GM19397 (cell line): Measurements from ENCODE around the gene HABP2.

Experiments
- ATAC-seq: cut with Tn5 transposase; IDR thresholded peaks from one replicate; pipeline ENCODE4 v1.9.1; 2021; ENCODE audit warnings: mild to moderate bottlenecking, moderate library complexity; ENCODE audit not compliant: unreplicated experiment

Gene HABP2

DNA sequence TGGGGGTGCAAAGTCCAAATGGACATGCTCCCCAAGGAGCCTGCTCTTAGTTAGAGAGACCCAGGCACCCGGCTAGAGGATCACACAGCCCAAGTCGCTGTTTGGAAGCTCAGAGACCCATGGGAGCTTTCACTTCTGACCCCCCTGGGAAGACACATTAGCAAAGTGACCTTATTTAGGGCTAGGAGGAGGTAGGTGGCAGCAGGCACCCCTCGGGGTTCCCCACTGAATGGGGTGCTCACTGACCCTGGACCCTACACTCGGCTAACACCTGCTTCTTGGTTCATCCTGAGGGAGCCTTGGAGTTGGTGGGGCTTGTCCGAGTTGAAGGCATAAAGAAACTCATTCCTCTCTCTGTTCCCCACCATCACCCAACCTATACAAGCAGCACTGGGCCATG, 27.1 kb upstream of the HABP2 start:
- ATAC-seq, result no peak

- no peak for ATAC-seq
Measured at GRCh38 chr10:113527211-113527906, 25.5 kb upstream of the HABP2 start.

- no peak for ATAC-seq
Measured at GRCh38 chr10:113528876-113529275, 24.0 kb upstream of the HABP2 start.

- no peak for ATAC-seq
Measured at GRCh38 chr10:113529575-113529974, 23.3 kb upstream of the HABP2 start.

GRCh38 chr10:113530476-113530875, 22.4 kb upstream of the HABP2 start:
- no peak for ATAC-seq

- no peak for ATAC-seq
Measured at GRCh38 chr10:113532724-113533123, 20.1 kb upstream of the HABP2 start.

- ATAC-seq, result no peak
Measured at GRCh38 chr10:113533801-113534200, 19.1 kb upstream of the HABP2 start.

GRCh38 chr10:113534423-113534822, 18.4 kb upstream of the HABP2 start:
- ATAC-seq, result no peak

DNA sequence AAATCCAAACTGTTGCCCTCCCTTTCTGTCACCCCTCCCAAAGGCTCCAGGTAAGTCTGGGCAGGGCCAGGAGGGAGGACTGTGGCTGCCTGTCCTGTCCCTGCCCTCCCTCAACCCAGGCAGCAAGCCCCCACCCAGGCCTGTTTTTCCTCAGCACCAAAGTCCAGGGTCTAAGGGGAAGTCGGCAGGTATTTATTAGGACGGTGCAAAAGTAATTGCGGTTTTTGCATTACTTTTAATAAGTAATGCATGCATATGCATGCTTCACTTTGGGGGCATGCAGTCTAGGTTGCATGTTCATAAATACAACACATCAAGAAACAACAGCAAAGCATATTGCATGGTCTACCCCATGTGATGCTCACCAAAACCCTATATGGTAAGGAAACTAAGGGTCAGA, 15.2 kb upstream of the HABP2 start:
- ATAC-seq, result no peak

DNA sequence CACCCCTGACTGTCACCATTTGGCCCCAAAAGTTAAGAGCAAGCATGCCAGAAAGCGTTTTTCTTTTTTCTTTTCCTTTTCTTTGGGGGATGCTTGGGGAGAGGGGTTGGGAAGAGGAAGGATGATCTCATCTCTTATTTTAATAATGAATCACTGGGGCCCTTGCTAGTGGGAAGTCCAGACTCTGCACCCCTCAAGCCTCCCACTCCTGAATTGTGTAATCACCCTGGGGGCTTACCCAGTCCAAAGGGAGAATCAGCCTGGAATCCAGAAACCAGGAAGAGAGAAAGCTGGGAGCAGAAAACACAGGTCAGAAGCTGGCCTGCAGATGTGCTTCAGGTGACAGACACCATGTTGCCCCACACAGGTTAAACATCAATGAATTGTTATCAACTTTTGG, 14.7 kb upstream of the HABP2 start:
- no peak for ATAC-seq

- ATAC-seq, result no peak
Measured at GRCh38 chr10:113539789-113540188, 13.1 kb upstream of the HABP2 start.

DNA sequence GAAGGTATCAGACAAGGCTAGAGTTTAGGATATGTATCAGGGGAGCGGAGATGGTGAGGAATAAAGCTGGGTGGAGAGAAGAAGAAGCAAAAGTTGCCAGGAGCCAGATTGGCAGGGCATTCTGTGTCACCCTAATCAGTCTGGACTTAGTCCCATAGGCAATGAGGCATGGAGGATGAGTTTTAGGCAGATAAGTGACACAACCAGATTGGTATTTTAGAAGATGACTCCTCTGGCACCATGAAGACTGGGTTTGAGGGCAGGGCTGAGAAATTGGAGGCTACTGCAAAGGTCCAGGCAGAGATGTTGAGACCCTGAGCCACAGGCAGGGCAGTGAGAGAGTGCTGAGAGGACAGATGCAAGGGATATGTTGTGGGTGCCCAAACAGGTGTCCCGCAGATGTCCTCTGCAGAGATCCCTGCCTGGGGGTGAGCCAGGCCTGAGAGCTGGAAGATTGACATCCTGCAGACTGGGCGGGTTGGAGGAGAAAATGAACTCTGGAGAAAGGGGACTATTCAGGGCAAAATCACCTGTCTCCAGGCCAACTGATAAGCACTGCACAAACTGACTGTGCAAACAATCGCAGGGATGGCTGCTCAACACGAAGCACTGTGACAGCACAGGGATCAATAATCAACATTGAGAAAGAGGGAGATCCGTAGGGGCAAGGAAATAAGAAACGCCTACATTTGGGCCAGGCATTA, 11.9 kb upstream of the HABP2 start:
- no peak for ATAC-seq

DNA sequence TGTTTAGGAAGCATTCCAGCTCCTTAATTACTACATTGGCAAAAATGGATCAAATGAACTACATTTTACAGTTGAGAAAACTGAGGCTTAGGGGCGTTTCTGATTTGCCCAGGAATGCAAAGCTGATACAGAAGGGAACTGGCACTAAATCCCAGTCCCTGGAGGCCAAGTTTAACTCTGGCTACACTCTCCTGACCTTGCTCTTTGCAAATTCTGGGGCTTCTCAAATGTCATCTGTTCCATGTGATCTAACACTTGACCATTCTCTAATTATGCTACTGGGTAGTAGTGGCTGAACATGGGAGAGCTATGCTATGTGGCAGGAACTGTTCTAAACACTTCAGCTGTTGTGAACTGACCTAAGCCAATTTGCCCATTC, 11.3 kb upstream of the HABP2 start:
- no peak for ATAC-seq

DNA sequence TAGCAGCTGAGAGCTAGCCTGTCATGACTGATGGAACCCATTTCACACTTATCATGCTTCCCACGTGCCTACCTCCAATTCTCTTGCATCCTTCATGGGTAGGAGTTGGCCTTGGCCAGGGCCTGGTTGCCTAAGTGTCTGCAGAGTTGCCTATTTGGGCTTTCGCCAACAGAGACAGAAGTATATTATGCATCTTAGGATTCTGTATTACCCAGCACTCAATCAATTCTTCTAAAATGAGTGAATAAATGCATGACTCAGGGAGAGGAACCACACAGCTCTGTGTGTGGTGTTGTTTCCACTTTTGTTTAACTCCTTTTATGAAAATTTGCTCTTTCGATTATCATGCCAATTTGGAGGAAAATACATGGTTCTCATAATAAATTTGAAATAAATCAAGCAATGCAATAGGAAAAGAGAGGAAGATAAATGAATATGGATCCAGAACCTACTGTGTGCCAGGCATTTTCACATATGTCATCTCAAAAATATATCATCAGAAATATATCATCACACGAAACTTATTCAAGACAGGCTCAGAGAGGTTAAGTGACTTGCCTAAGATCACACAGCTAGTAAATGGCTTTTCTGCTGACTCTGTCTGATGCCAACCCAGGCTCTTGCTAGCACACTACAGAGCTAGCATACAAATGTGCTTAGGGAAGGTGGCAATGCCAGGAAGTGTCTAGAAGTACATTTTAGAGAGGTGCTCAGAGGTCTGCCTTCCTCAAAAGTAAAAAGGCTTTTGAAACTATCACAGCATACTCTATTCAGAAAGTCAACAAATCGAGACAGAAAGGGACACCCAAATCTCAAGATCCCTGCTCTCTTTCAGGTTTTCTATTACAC, 9.5 kb upstream of the HABP2 start:
- ATAC-seq, result no peak

DNA sequence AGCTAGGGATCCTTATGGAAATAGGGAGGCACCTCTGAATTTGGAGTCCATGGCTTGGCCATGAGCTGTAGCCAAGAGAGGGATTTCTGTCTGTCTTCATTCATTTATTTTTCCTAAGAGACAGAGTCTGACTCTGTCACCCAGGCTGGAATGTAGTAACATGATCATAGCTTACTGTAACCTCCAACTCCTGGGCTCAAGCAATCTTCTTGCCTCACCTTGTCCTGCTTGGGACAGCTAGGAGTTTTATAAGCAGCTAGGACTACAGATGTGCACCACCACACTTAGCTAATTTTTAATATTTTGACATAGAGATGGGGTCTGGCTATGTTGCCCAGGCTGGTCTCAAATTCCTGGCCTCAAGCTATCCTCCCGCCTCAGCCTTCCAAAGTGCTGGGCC, 8.5 kb upstream of the HABP2 start:
- no peak for ATAC-seq

GRCh38 chr10:113547426-113547825, 5.4 kb upstream of the HABP2 start:
- ATAC-seq, result no peak

- ATAC-seq, result no peak
Measured at GRCh38 chr10:113549856-113550255, 3.0 kb upstream of the HABP2 start.

GRCh38 chr10:113550365-113550764, 2.5 kb upstream of the HABP2 start:
- no peak for ATAC-seq

DNA sequence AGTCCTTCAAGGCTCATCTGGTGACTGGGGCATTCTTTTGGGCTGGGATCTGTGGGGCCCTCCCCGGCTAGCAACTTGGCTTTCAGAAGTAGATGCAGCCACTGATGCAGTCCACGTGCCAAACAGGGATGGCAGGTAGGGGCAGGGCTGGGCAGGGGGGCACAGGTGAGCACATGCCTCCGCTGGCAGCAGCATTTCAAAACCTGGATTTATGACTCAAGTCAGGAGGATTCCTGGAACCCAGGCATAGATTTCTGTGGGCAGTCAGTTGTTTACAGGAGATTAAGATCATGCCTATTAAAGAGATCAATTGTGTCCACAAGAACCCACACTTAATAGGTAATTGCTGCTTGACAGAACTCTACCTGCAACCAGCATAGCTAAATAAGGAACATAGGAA, 839 bp upstream of the HABP2 start:
- ATAC-seq, result no peak

DNA sequence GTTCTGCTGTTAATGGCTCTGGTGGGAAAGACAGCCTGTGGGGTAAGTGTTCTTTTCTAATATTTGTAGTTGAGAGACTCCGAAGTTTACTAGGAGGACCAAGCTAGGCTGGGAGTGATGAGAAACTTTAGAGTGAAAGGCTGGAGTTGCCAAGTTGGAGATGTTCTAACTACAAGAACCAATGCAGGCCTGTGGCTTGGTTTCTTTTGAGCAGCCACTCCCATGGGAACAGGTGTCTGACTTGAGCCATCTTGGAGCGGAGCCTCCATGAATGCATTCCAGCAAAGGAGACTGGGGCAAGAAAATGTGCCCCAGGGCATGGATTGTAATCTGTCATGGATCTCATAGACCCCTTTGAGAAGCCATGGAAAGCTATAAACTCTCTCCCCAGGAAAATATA, 296 bp downstream of the HABP2 start:
- ATAC-seq, result no peak

DNA sequence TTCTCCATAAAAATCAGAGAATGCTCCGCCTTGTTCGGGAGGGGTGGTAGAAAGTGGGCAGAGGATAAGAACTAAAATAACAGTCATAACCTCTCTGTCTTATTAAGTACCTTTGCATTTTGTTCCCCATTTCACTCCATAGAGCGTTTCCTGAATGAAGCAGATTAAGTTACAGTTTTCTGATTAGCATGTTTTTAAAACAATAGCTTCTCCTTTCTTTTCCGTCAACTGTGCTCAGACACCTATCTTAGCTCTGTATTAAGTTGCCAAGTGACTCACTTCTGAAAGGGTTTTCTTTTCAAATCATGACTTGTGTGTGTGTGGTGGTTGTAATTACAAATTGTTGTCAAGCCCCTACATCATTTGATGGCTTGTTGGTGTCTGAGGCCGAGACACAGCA, 1.4 kb downstream of the HABP2 start:
- ATAC-seq, result no peak

- ATAC-seq, result no peak
Measured at GRCh38 chr10:113555245-113555644, 2.4 kb downstream of the HABP2 start.
